DOHH2 (cell line): ENCODE measurements around the gene PIP5K1C.
A peak's percentile ranks its signal among the peaks of the same experiment; 100 is the strongest.

Experiments used
- H3F3A ChIP-seq: fragments of 200-600 bp; sonication (generic), shearing (Covaris generic); 2 replicates; pipeline ENCODE4 v1.6.0; 2016; ENCODE audit warnings: antibody characterized with exemption, mild to moderate bottlenecking; ENCODE audit not compliant: control insufficient read depth, insufficient read depth
- H3K27ac ChIP-seq: fragments of 200-600 bp; sonication (generic); 2 replicates; pipeline ENCODE4 v1.5.1; 2014; ENCODE audit warnings: low read depth, mild to moderate bottlenecking, low read length, moderate library complexity
- H3K27me3 ChIP-seq: fragments of 200-600 bp; sonication (generic); 2 replicates; pipeline ENCODE4 v1.6.1; 2014; ENCODE audit warnings: mild to moderate bottlenecking, low read length, mixed read lengths; ENCODE audit not compliant: control insufficient read depth
- H3K36me3 ChIP-seq: fragments of 200-600 bp; sonication (generic); 2 replicates; pipeline ENCODE4 v1.6.1; 2014; ENCODE audit warnings: mild to moderate bottlenecking, low read length, moderate library complexity, mixed read lengths; ENCODE audit not compliant: control insufficient read depth
- H3K4me1 ChIP-seq: fragments of 200-600 bp; sonication (generic); 2 replicates; pipeline ENCODE4 v1.6.1; 2014; ENCODE audit warnings: mild to moderate bottlenecking, low read length, mixed read lengths; ENCODE audit not compliant: control insufficient read depth
- H3K4me2 ChIP-seq: fragments of 200-600 bp; sonication (generic); 2 replicates; pipeline ENCODE4 v1.6.0; 2014; ENCODE audit warnings: mild to moderate bottlenecking, low read length, moderate library complexity
- H3K4me3 ChIP-seq: fragments of 200-600 bp; sonication (generic); 2 replicates; pipeline ENCODE4 v1.5.1; 2014; ENCODE audit warnings: mild to moderate bottlenecking, low read length, mixed read lengths
- H3K79me2 ChIP-seq: fragments of 200-600 bp; sonication (generic); 2 replicates; pipeline ENCODE4 v1.6.1; 2014; ENCODE audit warnings: mild to moderate bottlenecking, low read length, mixed read lengths; ENCODE audit not compliant: control insufficient read depth
- H3K9me2 ChIP-seq: fragments of 200-600 bp; sonication (generic); replicated peaks from 2 replicates; pipeline ENCODE4 v1.6.1; 2014; ENCODE audit warnings: mild to moderate bottlenecking, low read length, mixed read lengths; ENCODE audit not compliant: control insufficient read depth
- H3K9me3 ChIP-seq: fragments of 200-600 bp; sonication (generic); 2 replicates; pipeline ENCODE4 v1.6.1; 2014; ENCODE audit warnings: antibody characterized with exemption, low read length, mixed read lengths; ENCODE audit not compliant: control insufficient read depth, insufficient read depth
- H4K20me1 ChIP-seq: fragments of 200-600 bp; sonication (generic); 2 replicates; pipeline ENCODE4 v1.6.0; 2014; ENCODE audit warnings: low read depth, mild to moderate bottlenecking, antibody characterized with exemption, low read length, moderate library complexity; ENCODE audit not compliant: control insufficient read depth, insufficient read depth
- CTCF ChIP-seq: fragments of 200-600 bp; sonication (generic); IDR thresholded peaks from one replicate; pipeline ENCODE4 v1.5.1; 2014; ENCODE audit warnings: antibody characterized with exemption, mild to moderate bottlenecking, low read depth, low read length; ENCODE audit not compliant: poor library complexity, severe bottlenecking
- EZH2phosphoT487 ChIP-seq: fragments of 200-600 bp; sonication (generic); IDR thresholded peaks from 2 replicates; pipeline ENCODE4 v1.6.1; 2017; ENCODE audit warnings: borderline replicate concordance, mild to moderate bottlenecking, antibody characterized with exemption, low read length, moderate library complexity, mixed read lengths

The PIP5K1C gene

GRCh38 chr19:3684054-3684816 is 16.0 kb downstream of the PIP5K1C start:
- peak overlapping the region; percentile 76 for H3K4me2 ChIP-seq
- H3K79me2 ChIP-seq, result peaks cover 12% of the 10 kb centered on the region
- peaks cover 6% of the 10 kb centered on the region for H3K27me3 ChIP-seq
- H3K27ac ChIP-seq, result peak overlapping the region; percentile 25; the same call in 1 of the 2 replicates
- no peaks in the 10 kb centered on the region for H3K9me3 ChIP-seq
- no peaks in the 10 kb centered on the region for H3K9me2 ChIP-seq
- H3K36me3 ChIP-seq, result no peaks in the 10 kb centered on the region
- H3K4me1 ChIP-seq, result peaks cover 40% of the 10 kb centered on the region
- peak overlapping the region; percentile 56 for H3K4me3 ChIP-seq
- peaks cover 5% of the 10 kb centered on the region; the same call in 1 of the 2 replicates for H3F3A ChIP-seq
- no peak for TF ChIP-seq CTCF
- TF ChIP-seq EZH2phosphoT487, result no peak
- peaks cover 30% of the 10 kb centered on the region for H4K20me1 ChIP-seq

GRCh38 chr19:3683405-3684053 is 16.7 kb downstream of the PIP5K1C start:
- TF ChIP-seq CTCF (no peak), EZH2phosphoT487 (no peak)
- peaks cover 29% of the 10 kb centered on the region for H4K20me1 ChIP-seq
- peak overlapping the region; percentile 76 for H3K4me2 ChIP-seq
- H3K27me3 ChIP-seq, result peaks cover 6% of the 10 kb centered on the region
- H3K4me3 ChIP-seq, result peak overlapping the region; percentile 56
- H3K27ac ChIP-seq, result peak overlapping the region; percentile 25; the same call in 1 of the 2 replicates
- H3K36me3 ChIP-seq, result no peaks in the 10 kb centered on the region
- H3K9me3 ChIP-seq, result no peaks in the 10 kb centered on the region
- H3F3A ChIP-seq, result peaks cover 5% of the 10 kb centered on the region; the same call in 1 of the 2 replicates
- H3K4me1 ChIP-seq, result peaks cover 37% of the 10 kb centered on the region
- peaks cover 12% of the 10 kb centered on the region for H3K79me2 ChIP-seq
- H3K9me2 ChIP-seq, result no peaks in the 10 kb centered on the region

GRCh38 chr19:3682741-3683404 is 17.4 kb downstream of the PIP5K1C start:
- peak overlapping the region; percentile 76 for H3K4me2 ChIP-seq
- peaks cover 5% of the 10 kb centered on the region; the same call in 1 of the 2 replicates for H3F3A ChIP-seq
- no peaks in the 10 kb centered on the region for H3K9me3 ChIP-seq
- H3K36me3 ChIP-seq, result no peaks in the 10 kb centered on the region
- TF ChIP-seq EZH2phosphoT487, result no peak
- no peak for TF ChIP-seq CTCF
- peaks cover 31% of the 10 kb centered on the region for H3K4me1 ChIP-seq
- peak overlapping the region; percentile 56; the same call in 1 of the 2 replicates for H3K4me3 ChIP-seq
- peaks cover 25% of the 10 kb centered on the region for H4K20me1 ChIP-seq
- no peaks in the 10 kb centered on the region for H3K9me2 ChIP-seq
- H3K27me3 ChIP-seq, result no peaks in the 10 kb centered on the region; the same call in 1 of the 2 replicates
- peaks cover 7% of the 10 kb centered on the region for H3K79me2 ChIP-seq
- no peak overlapping the region for H3K27ac ChIP-seq
